ENCODE data around the gene SLC4A11.

SLC4A11 gene

GRCh38 chr20:3239026-3239866, at the start of gene SLC4A11:
SLC4A11 (minus strand) TSS chr20:3239190; CDS start chr20:3239137, 53 bp downstream.
- peak; percentile 35 for DNase-seq

- DNase-seq, result no peak
These were observed 44.3 kb upstream of the SLC4A11 start for GRCh38 chr20:3283222-3283820.

- no peak for DNase-seq
These were observed 43.6 kb upstream of the SLC4A11 start for GRCh38 chr20:3282271-3283221.

- no peak for DNase-seq
These were observed 42.4 kb upstream of the SLC4A11 start for GRCh38 chr20:3281437-3281836.

GRCh38 chr20:3279761-3280160, 40.8 kb upstream of the SLC4A11 start:
- no peak for DNase-seq

- no peak for DNase-seq
These were observed 38.9 kb upstream of the SLC4A11 start for GRCh38 chr20:3277686-3278465.

- peak; percentile 5 for DNase-seq
These were observed 37.7 kb upstream of the SLC4A11 start for GRCh38 chr20:3276680-3277015.

GRCh38 chr20:3275966-3276679, 37.1 kb upstream of the SLC4A11 start:
- no peak for DNase-seq

GRCh38 chr20:3275064-3275935, 36.3 kb upstream of the SLC4A11 start:
- no peak for DNase-seq

GRCh38 chr20:3273371-3273770, 34.4 kb upstream of the SLC4A11 start:
- DNase-seq, result no peak

GRCh38 chr20:3270051-3270450, 31.1 kb upstream of the SLC4A11 start:
- no peak for DNase-seq

- no peak for DNase-seq
These were observed 23.6 kb upstream of the SLC4A11 start for GRCh38 chr20:3262566-3262965.

GRCh38 chr20:3258429-3258828, 19.4 kb upstream of the SLC4A11 start:
- DNase-seq, result no peak

GRCh38 chr20:3255728-3256127, 16.7 kb upstream of the SLC4A11 start:
- no peak for DNase-seq

- peak; percentile 16 for DNase-seq
These were observed 12.8 kb upstream of the SLC4A11 start for GRCh38 chr20:3251806-3252205.

GRCh38 chr20:3250091-3250504, 11.1 kb upstream of the SLC4A11 start:
- no peak for DNase-seq

- no peak for DNase-seq
These were observed 10.0 kb upstream of the SLC4A11 start for GRCh38 chr20:3248993-3249347.

- DNase-seq, result peak; percentile 16
These were observed 9.4 kb upstream of the SLC4A11 start for GRCh38 chr20:3248167-3248992.

- no peak for DNase-seq
These were observed 8.6 kb upstream of the SLC4A11 start for GRCh38 chr20:3247638-3248037.

GRCh38 chr20:3246682-3247081, 7.7 kb upstream of the SLC4A11 start:
- no peak for DNase-seq
